ENCODE data around the gene ASL.

GRCh38 chr7:66082886-66083415 is 7.3 kb downstream of the ASL start:
- TF ChIP-seq EZH2phosphoT487 (IDR thresholded peaks at IDR 0.05; ENCODE audit: borderline replicate concordance) (no peak), SIN3A (IDR thresholded peaks at IDR 0.05; ENCODE audit: low read depth) (no peak), POLR2A (IDR thresholded peaks at IDR 0.05; ENCODE audit: borderline replicate concordance, extremely low read depth, insufficient read depth, insufficient read length) (no peak), CEBPB (IDR thresholded peaks at IDR 0.05; ENCODE audit: low read depth) (no peak), POLR2AphosphoS5 (IDR thresholded peaks at IDR 0.05; ENCODE audit: low read depth, low read length) (no peak), ZNF274 (IDR thresholded peaks at IDR 0.05; ENCODE audit: low read depth, low read length) (no peak), JUND (IDR thresholded peaks at IDR 0.05) (no peak), REST (IDR thresholded peaks at IDR 0.05; ENCODE audit: low read depth) (no peak), EGR1 (IDR thresholded peaks at IDR 0.05; ENCODE audit: low read depth) (no peak), MAX (IDR thresholded peaks at IDR 0.05) (no peak), EZH2 (IDR thresholded peaks at IDR 0.05) (no peak)
- TF ChIP-seq, protein P1, sequence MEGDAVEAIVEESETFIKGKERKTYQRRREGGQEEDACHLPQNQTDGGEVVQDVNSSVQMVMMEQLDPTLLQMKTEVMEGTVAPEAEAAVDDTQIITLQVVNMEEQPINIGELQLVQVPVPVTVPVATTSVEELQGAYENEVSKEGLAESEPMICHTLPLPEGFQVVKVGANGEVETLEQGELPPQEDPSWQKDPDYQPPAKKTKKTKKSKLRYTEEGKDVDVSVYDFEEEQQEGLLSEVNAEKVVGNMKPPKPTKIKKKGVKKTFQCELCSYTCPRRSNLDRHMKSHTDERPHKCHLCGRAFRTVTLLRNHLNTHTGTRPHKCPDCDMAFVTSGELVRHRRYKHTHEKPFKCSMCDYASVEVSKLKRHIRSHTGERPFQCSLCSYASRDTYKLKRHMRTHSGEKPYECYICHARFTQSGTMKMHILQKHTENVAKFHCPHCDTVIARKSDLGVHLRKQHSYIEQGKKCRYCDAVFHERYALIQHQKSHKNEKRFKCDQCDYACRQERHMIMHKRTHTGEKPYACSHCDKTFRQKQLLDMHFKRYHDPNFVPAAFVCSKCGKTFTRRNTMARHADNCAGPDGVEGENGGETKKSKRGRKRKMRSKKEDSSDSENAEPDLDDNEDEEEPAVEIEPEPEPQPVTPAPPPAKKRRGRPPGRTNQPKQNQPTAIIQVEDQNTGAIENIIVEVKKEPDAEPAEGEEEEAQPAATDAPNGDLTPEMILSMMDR (IDR thresholded peaks at IDR 0.05 in 2 of 3, conservative IDR thresholded peaks at IDR 0.05 in 1 of 3; ENCODE audit: borderline replicate concordance in 1 of 3, insufficient read depth in 1 of 3, low read depth in 2 of 3, low read length in 2 of 3): no peak
